GM12892 (cell line): ENCODE measurements around the gene INSIG1.

Experiments
- POLR2A ChIP-seq: IDR thresholded peaks from 2 replicates; pipeline ENCODE4 v1.6.1; 2011; ENCODE audit warnings: low read depth, low read length, control low read depth
- POLR2AphosphoS5 ChIP-seq: IDR thresholded peaks from 2 replicates; pipeline ENCODE4 v1.6.1; 2011; ENCODE audit warnings: low read depth, low read length, control low read depth

GRCh38 chr7:155331396-155331795 lies 33.7 kb downstream of the INSIG1 start:
- TF ChIP-seq POLR2AphosphoS5 (no peak), POLR2A (no peak)
